Keratinocyte (primary cell): ENCODE data around the gene JAK1. TPM values are rescaled to one million over a fixed set of nuclear protein-coding genes. Genes with fewer than 3 reads are reported as not detected.
"Not testable (repeated sequence)": the region's sequence is repeated elsewhere in the genome, so short reads cannot be mapped to it uniquely, and the experiment has no call there.

Experiments
- DNase-seq: peaks from one replicate; pipeline ENCODE4 v3.0.0-alpha.2; 2011; ENCODE audit warnings: low read depth, missing footprints, low spot score
- FAIRE-seq: peaks from 2 replicates; lab custom pipeline; 2011; peaks lifted over from hg19 to GRCh38; lab: Jason Lieb, UNC
- H2AFZ ChIP-seq: 2 replicates; pipeline ENCODE4 v1.6.0; 2012; ENCODE audit warnings: low read length, control low read depth, inconsistent platforms; ENCODE audit not compliant: control insufficient read depth
- H3K27ac ChIP-seq: 2 replicates; pipeline ENCODE4 v1.5.1; 2011; ENCODE audit warnings: low read length; ENCODE audit not compliant: control insufficient read depth, insufficient read depth
- H3K27me3 ChIP-seq: 3 replicates; pipeline ENCODE4 v1.6.0; 2011; ENCODE audit warnings: low read length; ENCODE audit not compliant: control insufficient read depth, insufficient read depth; ENCODE audit errors: extremely low read depth
- H3K36me3 ChIP-seq, 2 experiments: 2 replicates in 1 of 2; 3 replicates in 1 of 2; pipeline ENCODE4 v1.5.1; 2011; ENCODE audit warnings: low read length in 2 of 2, mild to moderate bottlenecking in 1 of 2; ENCODE audit not compliant: control insufficient read depth in 2 of 2, insufficient read depth in 2 of 2; ENCODE audit errors: extremely low read depth in 1 of 2
- H3K4me1 ChIP-seq: 3 replicates; pipeline ENCODE4 v1.5.1; 2011; ENCODE audit warnings: low read length; ENCODE audit not compliant: control insufficient read depth, insufficient read depth; ENCODE audit errors: extremely low read depth
- H3K4me2 ChIP-seq: 3 replicates; pipeline ENCODE4 v1.6.0; 2011; ENCODE audit warnings: low read depth, low read length; ENCODE audit not compliant: control insufficient read depth, insufficient read depth; ENCODE audit errors: extremely low read depth
- H3K4me3 ChIP-seq, 3 experiments: fragments of 200-600 bp in 1 of 3; sonication (generic) in 1 of 3; 2 replicates in 2 of 3; 3 replicates in 1 of 3; pipeline ENCODE4 v1.5.1; 2011 to 2016; ENCODE audit warnings: low read length in 3 of 3, mild to moderate bottlenecking in 3 of 3, control low read depth in 2 of 3, inconsistent platforms in 1 of 3, low read depth in 1 of 3, mixed read lengths in 1 of 3, mixed run types in 1 of 3, moderate library complexity in 1 of 3; ENCODE audit not compliant: control insufficient read depth in 2 of 3, insufficient read depth in 2 of 3; ENCODE audit errors: extremely low read depth in 1 of 3
- H3K79me2 ChIP-seq: 2 replicates; pipeline ENCODE4 v1.6.0; 2012; ENCODE audit warnings: low read length; ENCODE audit not compliant: control insufficient read depth, insufficient read depth
- H3K9ac ChIP-seq: 3 replicates; pipeline ENCODE4 v1.6.0; 2011; ENCODE audit warnings: low read length; ENCODE audit not compliant: control insufficient read depth, insufficient read depth; ENCODE audit errors: extremely low read depth
- H3K9me1 ChIP-seq: 3 replicates; pipeline ENCODE4 v1.6.0; 2011; ENCODE audit warnings: low read length; ENCODE audit not compliant: control insufficient read depth, insufficient read depth; ENCODE audit errors: extremely low read depth
- H3K9me3 ChIP-seq: 2 replicates; pipeline ENCODE4 v1.5.1; 2012; ENCODE audit warnings: low read depth, low read length; ENCODE audit not compliant: control insufficient read depth
- H4K20me1 ChIP-seq: 3 replicates; pipeline ENCODE4 v1.6.0; 2011; ENCODE audit warnings: low read length; ENCODE audit not compliant: control insufficient read depth, insufficient read depth; ENCODE audit errors: extremely low read depth
- CTCF ChIP-seq, 3 experiments: IDR thresholded peaks in 1 of 3; conservative IDR thresholded peaks in 1 of 3; optimal IDR thresholded peaks in 1 of 3; 2 replicates in 2 of 3; 3 replicates in 1 of 3; pipeline versions ENCODE3 to v1.5.1; 2011; ENCODE audit warnings: low read length in 3 of 3, mild to moderate bottlenecking in 3 of 3, moderate library complexity in 2 of 3, control low read depth in 1 of 3, inconsistent platforms in 1 of 3; ENCODE audit not compliant: insufficient read depth in 2 of 3; ENCODE audit errors: extremely low read depth in 1 of 3
- EZH2 ChIP-seq: IDR thresholded peaks from one replicate; pipeline ENCODE4 v1.6.1; 2012; ENCODE audit warnings: inconsistent platforms, mild to moderate bottlenecking, low read length, moderate library complexity
- dilution Hi-C: fragments of 300-500 bp; cut with MboI; formaldehyde crosslinking; loops from one replicate; pipeline ENCODE4 v1.7.0; 2020; ENCODE audit warnings: low sequenced_read_pairs; ENCODE audit not compliant: extremely low pct_ligation_motif_present
- polyA plus RNA-seq, 5 experiments: library from polyadenylated mRNA; depleted of rRNA in 3 of 5; stranded (reverse) in 3 of 5; stranded (forward) in 1 of 5; unstranded in 1 of 5; fragments of >200 nt; gene quantifications; 1 replicate in 1 of 5; 2 replicates in 3 of 5; 3 replicates in 1 of 5; pipeline versions ENCODE4 v1.2.1 to v1.2.3, GENCODE V29; 2011 to 2012; ENCODE audit warnings: missing spikeins in 2 of 5, low read depth in 1 of 5, low replicate concordance in 1 of 5

JAK1 gene
- polyA plus RNA-seq, 1 donor (not counting 4 experiments of a cell fraction or from before 2014, with no cell fraction given), result 50.9 TPM

GRCh38 chr1:64822621-64823020 lies 143.7 kb downstream of the JAK1 start:
- Histone ChIP-seq H2AFZ (no peak overlapping the region), H3K9me3 (no peaks in the 10 kb centered on the region), H3K4me2 (no peak overlapping the region), H3K27me3 (no peaks in the 10 kb centered on the region), H3K9ac (no peak overlapping the region), H3K36me3 (no peaks in the 10 kb centered on the region), H3K4me1 (no peaks in the 10 kb centered on the region), H3K4me3 (no peak overlapping the region), H3K27ac (no peak overlapping the region), H3K79me2 (no peaks in the 10 kb centered on the region), H4K20me1 (no peaks in the 10 kb centered on the region), H3K9me1 (no peaks in the 10 kb centered on the region)
- dilution Hi-C loops, result no loop called here
- no peak for FAIRE-seq
- no peak for TF ChIP-seq CTCF (optimal IDR thresholded peaks at IDR 0.05 in 1 of 3, IDR thresholded peaks at IDR 0.05 in 1 of 3, conservative IDR thresholded peaks at IDR 0.05 in 1 of 3; ENCODE audit: extremely low read depth in 1 of 3, insufficient read depth in 2 of 3, low read length in 3 of 3)
- TF ChIP-seq EZH2, result no peak
- no peak for DNase-seq

GRCh38 chr1:64820572-64820971 lies 145.8 kb downstream of the JAK1 start:
- H3K4me3 ChIP-seq, DNase-seq, H3K27ac ChIP-seq, H3K9me3 ChIP-seq, H3K36me3 ChIP-seq, H2AFZ ChIP-seq, H3K27me3 ChIP-seq, H3K4me1 ChIP-seq, dilution Hi-C loops, H3K79me2 ChIP-seq, H4K20me1 ChIP-seq, FAIRE-seq, H3K9me1 ChIP-seq, H3K4me2 ChIP-seq, H3K9ac ChIP-seq: not testable (repeated sequence)

- H3K4me2 ChIP-seq, H3K9me3 ChIP-seq, H3K79me2 ChIP-seq, DNase-seq, H3K36me3 ChIP-seq, H3K4me3 ChIP-seq, H3K27ac ChIP-seq, FAIRE-seq, dilution Hi-C loops, H3K4me1 ChIP-seq, H3K9me1 ChIP-seq, H2AFZ ChIP-seq, H4K20me1 ChIP-seq, H3K27me3 ChIP-seq, H3K9ac ChIP-seq: not testable (repeated sequence)
Measured at GRCh38 chr1:64817364-64817763, 149.0 kb downstream of the JAK1 start.
